Neuron (in vitro differentiated cells): ENCODE measurements around the gene CLEC2B.

ENCODE experiments used
- H2AFZ ChIP-seq: one replicate; pipeline ENCODE4 v1.6.1; 2013; ENCODE audit warnings: low read depth, mild to moderate bottlenecking, inconsistent platforms, low read length, moderate library complexity
- H3K27me3 ChIP-seq: one replicate; pipeline ENCODE4 v1.6.1; 2013; ENCODE audit warnings: low read length; ENCODE audit not compliant: insufficient read depth
- H3K36me3 ChIP-seq: one replicate; pipeline ENCODE4 v1.6.1; 2013; ENCODE audit warnings: low read length; ENCODE audit not compliant: insufficient read depth
- H3K4me1 ChIP-seq: one replicate; pipeline ENCODE4 v1.6.1; 2013; ENCODE audit warnings: low read length; ENCODE audit not compliant: insufficient read depth
- H3K4me3 ChIP-seq: 2 replicates; pipeline ENCODE4 v1.5.1; 2013; ENCODE audit warnings: mild to moderate bottlenecking, low read length, moderate library complexity
- H3K9me3 ChIP-seq: one replicate; pipeline ENCODE4 v1.6.1; 2013; ENCODE audit warnings: low read length

CLEC2B gene

GRCh38 chr12:9864913-9865675, 4.1 kb downstream of the CLEC2B start:
- no peak overlapping the region for H3K4me3 ChIP-seq

GRCh38 chr12:9858135-9858534, 11.0 kb downstream of the CLEC2B start:
- H3K36me3 ChIP-seq, result no peaks in the 10 kb centered on the region
- H3K9me3 ChIP-seq, result no peaks in the 10 kb centered on the region
- no peaks in the 10 kb centered on the region for H3K4me1 ChIP-seq
- no peak overlapping the region for H2AFZ ChIP-seq
- H3K4me3 ChIP-seq, result no peak overlapping the region
- no peaks in the 10 kb centered on the region for H3K27me3 ChIP-seq

More at GRCh38 chr12:9864913-9865675, 4.1 kb downstream of the CLEC2B start:
- Histone ChIP-seq H3K9me3 (no peaks in the 10 kb centered on the region), H2AFZ (no peak overlapping the region), H3K4me1 (no peaks in the 10 kb centered on the region), H3K36me3 (no peaks in the 10 kb centered on the region), H3K27me3 (no peaks in the 10 kb centered on the region)

DNA sequence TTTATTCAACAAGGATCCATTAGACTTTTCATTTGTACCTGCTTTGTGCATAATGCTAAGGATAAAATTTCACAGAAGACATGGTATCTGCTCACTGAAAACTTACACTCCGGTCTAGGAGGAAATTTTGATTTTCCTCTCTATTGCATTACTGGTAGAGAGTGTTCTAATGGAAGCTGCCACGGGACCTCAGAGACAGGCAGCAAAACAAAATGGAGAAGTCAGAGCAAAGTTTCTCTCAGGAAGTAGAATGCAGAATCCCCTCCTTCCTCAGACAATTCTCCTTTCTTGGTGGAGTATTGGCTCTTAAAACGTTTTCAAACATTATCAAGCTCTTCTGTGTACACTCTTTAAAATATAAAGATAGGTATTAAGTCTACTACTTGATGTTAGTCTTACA, 12.3 kb downstream of the CLEC2B start:
- no peaks in the 10 kb centered on the region for H3K36me3 ChIP-seq
- no peaks in the 10 kb centered on the region for H3K9me3 ChIP-seq
- H3K4me1 ChIP-seq, result no peaks in the 10 kb centered on the region
- no peak overlapping the region for H3K4me3 ChIP-seq
- H2AFZ ChIP-seq, result no peak overlapping the region
- no peaks in the 10 kb centered on the region for H3K27me3 ChIP-seq

- no peaks in the 10 kb centered on the region for H3K9me3 ChIP-seq
- no peaks in the 10 kb centered on the region for H3K36me3 ChIP-seq
- no peak overlapping the region for H3K4me3 ChIP-seq
- no peaks in the 10 kb centered on the region for H3K4me1 ChIP-seq
- H3K27me3 ChIP-seq, result no peaks in the 10 kb centered on the region
- no peak overlapping the region for H2AFZ ChIP-seq
Observed at GRCh38 chr12:9856151-9856550, 13.0 kb downstream of the CLEC2B start.

DNA sequence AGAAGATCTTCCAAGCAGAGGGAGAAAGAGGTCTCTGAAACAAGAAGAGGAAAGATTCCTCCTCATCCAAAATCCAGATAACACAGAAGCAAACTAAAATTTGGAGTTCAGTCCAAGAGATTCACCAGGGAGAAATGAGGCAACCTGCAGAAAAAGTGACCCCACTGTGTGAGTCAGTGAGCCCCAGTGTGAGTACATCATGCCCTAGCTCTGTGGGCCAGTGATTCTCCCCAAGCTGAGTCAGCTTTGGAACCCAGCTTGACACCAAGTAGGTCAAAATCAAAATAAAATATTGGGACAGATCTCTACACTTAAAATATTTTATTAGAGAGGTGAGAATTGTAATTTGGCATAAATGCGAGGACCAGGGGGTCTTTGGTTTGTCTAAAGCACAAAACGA, 17.2 kb downstream of the CLEC2B start:
- H3K27me3 ChIP-seq, result peaks cover 2% of the 10 kb centered on the region
- no peaks in the 10 kb centered on the region for H3K4me1 ChIP-seq
- no peak overlapping the region for H3K4me3 ChIP-seq
- no peaks in the 10 kb centered on the region for H3K36me3 ChIP-seq
- no peak overlapping the region for H2AFZ ChIP-seq
- H3K9me3 ChIP-seq, result no peaks in the 10 kb centered on the region

DNA sequence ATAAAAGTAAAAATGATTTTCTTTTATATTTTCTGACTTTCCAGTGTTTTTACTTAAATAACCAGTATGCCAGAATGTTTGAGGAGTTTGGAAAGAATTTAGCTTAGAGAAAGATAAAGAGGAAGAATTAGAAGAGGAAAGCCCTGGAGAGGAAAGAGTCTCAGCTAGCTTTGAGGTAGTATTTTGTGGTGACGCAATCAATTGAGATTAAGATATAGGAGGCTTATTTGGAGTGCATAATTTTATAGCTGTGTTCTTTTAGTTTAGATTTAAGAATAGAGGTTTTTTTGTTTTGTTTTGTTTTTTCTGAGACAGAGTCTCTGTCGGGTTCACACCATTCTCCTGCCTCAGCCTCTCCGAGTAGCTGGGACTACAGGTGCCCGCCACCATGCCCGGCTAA, 18.1 kb downstream of the CLEC2B start:
- no peak overlapping the region for H2AFZ ChIP-seq
- H3K36me3 ChIP-seq, result no peaks in the 10 kb centered on the region
- peaks cover 2% of the 10 kb centered on the region for H3K27me3 ChIP-seq
- H3K4me3 ChIP-seq, result no peak overlapping the region
- H3K4me1 ChIP-seq, result no peaks in the 10 kb centered on the region
- H3K9me3 ChIP-seq, result no peaks in the 10 kb centered on the region

GRCh38 chr12:9848899-9849298, 20.3 kb downstream of the CLEC2B start:
- H3K9me3 ChIP-seq, result no peaks in the 10 kb centered on the region
- no peak overlapping the region for H3K4me3 ChIP-seq
- H2AFZ ChIP-seq, result no peak overlapping the region
- peaks cover 2% of the 10 kb centered on the region for H3K27me3 ChIP-seq
- H3K36me3 ChIP-seq, result no peaks in the 10 kb centered on the region
- no peaks in the 10 kb centered on the region for H3K4me1 ChIP-seq

- Histone ChIP-seq H3K27me3 (peaks cover 2% of the 10 kb centered on the region), H3K36me3 (no peaks in the 10 kb centered on the region), H3K9me3 (no peaks in the 10 kb centered on the region), H2AFZ (no peak overlapping the region), H3K4me3 (no peak overlapping the region), H3K4me1 (no peaks in the 10 kb centered on the region)
Observed at GRCh38 chr12:9843407-9843806, 25.7 kb downstream of the CLEC2B start.

- H2AFZ ChIP-seq, result no peak overlapping the region
- H3K4me3 ChIP-seq, result no peak overlapping the region
- no peaks in the 10 kb centered on the region for H3K4me1 ChIP-seq
- no peaks in the 10 kb centered on the region for H3K9me3 ChIP-seq
- no peaks in the 10 kb centered on the region for H3K27me3 ChIP-seq
- no peaks in the 10 kb centered on the region for H3K36me3 ChIP-seq
Observed at GRCh38 chr12:9831720-9832119, 37.4 kb downstream of the CLEC2B start.

DNA sequence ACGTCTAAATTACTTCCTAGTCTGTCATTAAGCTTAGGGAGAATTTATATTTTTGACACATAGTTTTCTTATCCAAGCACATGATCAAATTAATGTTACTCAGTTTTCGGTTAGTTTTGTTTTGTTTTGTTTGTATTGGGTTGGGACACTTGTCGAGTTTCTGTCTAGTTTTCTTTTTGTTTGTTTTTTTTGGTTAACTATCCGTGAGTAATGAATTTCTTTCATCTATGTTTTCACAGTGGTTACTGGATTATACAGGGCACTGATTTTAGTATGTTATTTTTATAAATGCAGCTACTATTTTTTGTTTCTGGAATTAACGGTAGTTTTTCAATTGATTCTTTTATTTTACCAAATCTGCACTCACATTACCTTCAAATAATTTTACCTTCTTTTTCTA, 39.2 kb downstream of the CLEC2B start:
- Histone ChIP-seq H3K4me1 (no peaks in the 10 kb centered on the region), H3K4me3 (no peak overlapping the region), H3K36me3 (no peaks in the 10 kb centered on the region), H3K9me3 (no peaks in the 10 kb centered on the region), H2AFZ (no peak overlapping the region), H3K27me3 (no peaks in the 10 kb centered on the region)

DNA sequence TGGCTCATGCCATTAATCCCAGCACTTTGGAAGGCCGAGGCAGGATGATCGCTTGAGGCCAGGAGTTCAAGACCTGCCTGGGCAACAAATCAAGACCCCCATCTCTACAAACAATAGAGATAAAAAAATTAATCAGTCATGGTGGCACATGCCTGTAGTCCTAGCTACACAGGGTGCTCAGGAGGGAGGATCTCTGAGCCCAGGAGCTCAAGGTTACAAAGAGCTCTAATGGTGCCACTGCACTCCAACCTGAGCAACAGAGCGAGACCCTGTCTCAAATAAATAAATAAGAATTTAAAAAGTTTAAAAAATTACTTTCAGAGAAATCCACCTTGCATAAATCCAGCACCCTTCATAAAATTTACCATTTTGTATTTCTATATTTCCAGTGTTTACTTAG, 39.7 kb downstream of the CLEC2B start:
- Histone ChIP-seq H3K4me3 (no peak overlapping the region), H3K9me3 (no peaks in the 10 kb centered on the region), H2AFZ (no peak overlapping the region), H3K4me1 (no peaks in the 10 kb centered on the region), H3K36me3 (no peaks in the 10 kb centered on the region), H3K27me3 (no peaks in the 10 kb centered on the region)

DNA sequence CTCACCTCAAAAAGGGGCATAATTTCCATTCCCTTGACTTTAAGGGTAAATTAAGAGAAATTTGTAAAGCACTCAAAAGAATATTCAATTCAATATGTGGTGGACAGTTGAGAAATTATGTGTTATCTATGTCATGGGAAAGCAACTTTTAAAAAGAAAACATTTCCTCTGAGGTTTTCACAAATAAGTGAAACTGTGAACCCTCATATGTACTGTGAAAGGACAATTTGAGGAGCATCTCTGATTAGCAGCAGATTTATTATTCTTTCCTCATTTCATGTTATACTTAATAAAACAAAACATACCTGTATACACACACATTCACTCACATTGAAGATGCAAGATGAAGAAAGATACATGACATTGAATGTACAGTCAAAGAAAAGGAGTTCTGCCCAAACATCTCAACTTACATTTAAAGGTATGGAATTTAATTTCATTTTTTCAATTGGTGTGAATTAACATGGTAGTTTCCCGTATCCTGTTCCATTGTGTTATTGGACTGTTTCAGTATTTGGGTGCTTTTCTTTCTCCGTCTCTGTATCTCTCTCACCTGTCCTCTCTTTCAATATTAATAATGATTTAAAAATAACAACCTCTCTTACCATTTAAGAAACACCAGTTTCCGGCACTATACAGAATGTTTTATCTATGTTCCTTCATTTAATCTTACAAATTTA, 41.8 kb downstream of the CLEC2B start, which contains the start of gene KLRF1:
Gene KLRF1, plus strand, starts transcription at position 273 of the 680 bp plus-strand sequence. Its CDS starts 64 bp downstream, at position 337.
- Histone ChIP-seq H3K4me1 (no peaks in the 10 kb centered on the region), H2AFZ (no peak within 1 kb of the TSS), H3K4me3 (no peak within 1 kb of the TSS), H3K36me3 (no peaks in the 10 kb centered on the region), H3K27me3 (no peaks in the 10 kb centered on the region), H3K9me3 (no peaks in the 10 kb centered on the region)

DNA sequence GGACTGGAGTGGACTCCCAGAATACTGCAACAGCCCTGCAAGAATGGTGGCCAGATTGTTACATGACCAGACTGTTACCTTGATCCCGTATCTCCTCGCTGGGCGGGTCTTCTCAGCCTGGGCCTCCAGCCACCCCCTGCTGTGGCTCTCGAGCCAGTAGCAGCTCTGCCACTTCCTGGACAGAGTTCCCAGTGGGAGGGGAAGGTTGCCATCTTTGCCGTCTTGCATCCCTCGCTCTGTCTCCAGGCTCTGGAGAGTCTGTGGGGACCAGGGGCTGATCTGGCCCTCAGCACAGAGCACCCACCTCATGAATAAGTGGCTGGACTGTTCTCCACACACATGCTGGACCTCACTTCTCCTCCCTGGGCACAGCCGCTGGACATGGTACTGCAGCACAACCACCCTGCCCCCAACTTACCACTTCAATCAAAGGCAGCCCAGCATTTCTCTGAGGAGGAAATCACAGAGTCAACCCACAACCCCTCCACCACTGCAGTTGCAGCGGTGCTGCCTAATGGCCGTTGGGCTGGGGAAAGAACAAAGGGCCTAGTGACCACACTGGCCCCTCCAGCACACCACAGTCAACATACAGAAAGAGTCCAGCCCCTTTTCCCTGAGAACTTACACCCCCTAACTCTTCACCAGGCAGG, 48.7 kb downstream of the CLEC2B start:
- H3K4me3 ChIP-seq, result no peak overlapping the region
- no peak overlapping the region for H2AFZ ChIP-seq
- no peaks in the 10 kb centered on the region for H3K36me3 ChIP-seq
- H3K4me1 ChIP-seq, result no peaks in the 10 kb centered on the region
- no peaks in the 10 kb centered on the region for H3K27me3 ChIP-seq
- no peaks in the 10 kb centered on the region for H3K9me3 ChIP-seq
